Measurements from ENCODE around the gene NCAM2. TPM values are rescaled to one million over a fixed set of nuclear protein-coding genes. Genes with fewer than 3 reads are reported as not detected.
A peak's percentile ranks its signal among the peaks of the same experiment; 100 is the strongest.

The NCAM2 gene
- total RNA-seq, 1 experiment from 2014 or later, result 2.4 TPM

DNA sequence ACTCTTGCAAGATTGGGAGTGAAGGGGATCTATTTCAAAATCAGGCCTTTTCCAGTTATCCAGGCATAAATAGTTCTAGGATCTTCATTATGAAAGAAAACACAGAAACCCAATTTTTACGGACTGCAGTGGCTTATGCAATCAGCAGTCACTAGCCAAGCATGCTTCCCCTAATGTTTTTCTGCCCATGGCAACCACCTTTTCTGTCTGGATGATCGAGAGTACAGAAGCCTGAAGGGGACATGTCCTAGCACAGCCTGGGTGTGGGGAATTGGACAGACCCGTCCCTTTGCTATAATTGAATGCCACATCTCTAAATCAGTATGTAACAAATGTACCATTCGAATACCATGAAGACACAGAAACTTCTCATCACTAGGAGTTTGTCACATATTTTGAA, 29.8 kb upstream of the NCAM2 start:
- Histone ChIP-seq H4K20me1 (ENCODE audit: low read length) (no peaks in the 10 kb centered on the region), H3K36me3 (ENCODE audit: low read depth, low read length) (no peaks in the 10 kb centered on the region), H3K4me1 (ENCODE audit: insufficient read depth, low read length) (no peaks in the 10 kb centered on the region), H3F3A (ENCODE audit: low read length, unreplicated experiment) (no peaks in the 10 kb centered on the region), H3K4me2 (ENCODE audit: low read length) (peak overlapping the region; percentile 9; the same call in 1 of the 2 replicates), H3K9ac (ENCODE audit: low read length) (no peak overlapping the region), H3K9me2 (replicated peaks; ENCODE audit: low read length) (no peaks in the 10 kb centered on the region), H3K79me2 (ENCODE audit: low read length) (no peaks in the 10 kb centered on the region), H3K27me3 (ENCODE audit: low read length) (no peaks in the 10 kb centered on the region), H3K9me3 (ENCODE audit: low read length) (no peaks in the 10 kb centered on the region), H3K4me3 (ENCODE audit: low read length) (no peak overlapping the region), H3K27ac (ENCODE audit: low read length) (no peak overlapping the region), H2AFZ (ENCODE audit: low read length) (peak overlapping the region; percentile 4; the same call in 1 of the 2 replicates)
- intact Hi-C loops (cut with micrococcal nuclease), result no loop called here
- DNase-seq (no peak), ATAC-seq (no peak)
- POLR2A ChIA-PET (ENCODE audit: unreplicated experiment), result interaction anchor here (0.7 kb wide), 1 partner anchor 10 kb away, joined by 7 read pairs; no protein-coding TSS in a partner anchor
- BruUV-seq (replicated peaks), result no TSS peak
- CTCF ChIA-PET, result no interaction called here
- TF ChIP-seq EZH2 (IDR thresholded peaks at IDR 0.05; ENCODE audit: low read length, unreplicated experiment), result no peak

DNA sequence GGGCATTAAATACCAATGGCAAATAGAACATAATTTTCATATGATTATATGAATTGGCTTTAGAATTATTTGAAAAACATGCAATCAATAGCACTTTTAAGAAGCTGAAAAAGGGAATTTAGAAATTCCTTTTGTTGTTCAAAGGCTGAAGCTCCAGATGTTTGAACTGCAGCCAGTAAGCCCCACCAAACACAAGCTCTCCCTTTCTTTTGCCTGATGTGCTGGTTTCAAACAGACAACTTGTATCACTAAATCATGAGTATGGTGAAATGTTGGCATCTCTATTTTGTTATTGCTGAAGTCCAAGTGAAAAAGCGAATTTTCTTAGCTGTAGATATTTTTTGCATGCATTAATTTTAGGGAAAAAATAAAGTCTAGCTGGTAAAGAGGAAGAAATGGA, 27.5 kb upstream of the NCAM2 start:
- H4K20me1 ChIP-seq (ENCODE audit: low read length), result no peaks in the 10 kb centered on the region
- POLR2A ChIA-PET (ENCODE audit: unreplicated experiment), result no interaction called here
- H3K4me1 ChIP-seq (ENCODE audit: insufficient read depth, low read length), result no peaks in the 10 kb centered on the region
- no peaks in the 10 kb centered on the region for H3K27me3 ChIP-seq (ENCODE audit: low read length)
- no TSS peak for BruUV-seq (replicated peaks)
- H3K9me2 ChIP-seq (replicated peaks; ENCODE audit: low read length), result no peaks in the 10 kb centered on the region
- H3K9ac ChIP-seq (ENCODE audit: low read length), result no peak overlapping the region
- intact Hi-C loops (cut with micrococcal nuclease), result no loop called here
- no peak for ATAC-seq
- H3K27ac ChIP-seq (ENCODE audit: low read length), result no peak overlapping the region
- DNase-seq, result no peak
- no peak overlapping the region for H3K4me3 ChIP-seq (ENCODE audit: low read length)
- no peaks in the 10 kb centered on the region for H3K9me3 ChIP-seq (ENCODE audit: low read length)
- no peak overlapping the region for H2AFZ ChIP-seq (ENCODE audit: low read length)
- TF ChIP-seq, protein P1, sequence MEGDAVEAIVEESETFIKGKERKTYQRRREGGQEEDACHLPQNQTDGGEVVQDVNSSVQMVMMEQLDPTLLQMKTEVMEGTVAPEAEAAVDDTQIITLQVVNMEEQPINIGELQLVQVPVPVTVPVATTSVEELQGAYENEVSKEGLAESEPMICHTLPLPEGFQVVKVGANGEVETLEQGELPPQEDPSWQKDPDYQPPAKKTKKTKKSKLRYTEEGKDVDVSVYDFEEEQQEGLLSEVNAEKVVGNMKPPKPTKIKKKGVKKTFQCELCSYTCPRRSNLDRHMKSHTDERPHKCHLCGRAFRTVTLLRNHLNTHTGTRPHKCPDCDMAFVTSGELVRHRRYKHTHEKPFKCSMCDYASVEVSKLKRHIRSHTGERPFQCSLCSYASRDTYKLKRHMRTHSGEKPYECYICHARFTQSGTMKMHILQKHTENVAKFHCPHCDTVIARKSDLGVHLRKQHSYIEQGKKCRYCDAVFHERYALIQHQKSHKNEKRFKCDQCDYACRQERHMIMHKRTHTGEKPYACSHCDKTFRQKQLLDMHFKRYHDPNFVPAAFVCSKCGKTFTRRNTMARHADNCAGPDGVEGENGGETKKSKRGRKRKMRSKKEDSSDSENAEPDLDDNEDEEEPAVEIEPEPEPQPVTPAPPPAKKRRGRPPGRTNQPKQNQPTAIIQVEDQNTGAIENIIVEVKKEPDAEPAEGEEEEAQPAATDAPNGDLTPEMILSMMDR (conservative IDR thresholded peaks at IDR 0.05; ENCODE audit: low read depth, low read length), result no peak
- TF ChIP-seq EZH2phosphoT487 (IDR thresholded peaks at IDR 0.05; ENCODE audit: borderline replicate concordance, low read length) (no peak), EZH2 (IDR thresholded peaks at IDR 0.05; ENCODE audit: low read length, unreplicated experiment) (no peak)
- CTCF ChIA-PET, result interaction anchor here (0.7 to 1.0 kb wide), 2 partner anchors 27 to 1793 kb away, joined by 3 to 6 read pairs; partner anchors contain the start of gene NCAM2
- H3K36me3 ChIP-seq (ENCODE audit: low read depth, low read length), result no peaks in the 10 kb centered on the region
- H3K79me2 ChIP-seq (ENCODE audit: low read length), result no peaks in the 10 kb centered on the region
- H3K4me2 ChIP-seq (ENCODE audit: low read length), result no peak overlapping the region
- H3F3A ChIP-seq (ENCODE audit: low read length, unreplicated experiment), result no peaks in the 10 kb centered on the region

DNA sequence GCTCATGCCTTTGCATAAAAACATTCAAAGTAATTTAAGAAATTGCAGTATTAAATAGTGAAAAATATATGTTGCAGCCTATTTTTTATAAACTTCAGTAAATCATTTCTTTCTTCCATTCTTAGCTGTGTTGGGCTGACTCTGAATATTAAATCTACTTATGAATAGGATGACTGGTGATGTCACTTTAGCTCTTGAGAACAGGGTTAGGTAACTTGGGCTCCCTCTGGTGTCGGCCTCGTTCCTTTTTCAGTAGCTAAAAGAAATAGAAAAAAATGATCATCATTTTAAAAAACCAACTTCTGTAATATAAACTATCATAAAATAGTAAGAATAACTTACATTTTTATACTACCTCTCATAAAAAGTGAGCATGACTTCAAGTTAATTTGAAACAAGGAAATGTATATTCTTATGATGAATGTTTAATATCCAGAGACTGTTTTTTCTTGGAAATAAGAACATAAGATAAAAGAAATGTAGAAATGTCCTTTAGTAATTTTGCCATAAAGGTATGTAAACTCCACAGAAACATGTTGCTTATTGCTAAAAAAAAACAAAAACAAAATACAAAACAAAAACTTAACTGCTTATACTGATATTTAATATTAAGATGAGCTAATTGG, 26.8 kb upstream of the NCAM2 start:
- H3K9me3 ChIP-seq (ENCODE audit: low read length), result no peaks in the 10 kb centered on the region
- no peaks in the 10 kb centered on the region for H3K79me2 ChIP-seq (ENCODE audit: low read length)
- H3F3A ChIP-seq (ENCODE audit: low read length, unreplicated experiment), result no peaks in the 10 kb centered on the region
- H3K36me3 ChIP-seq (ENCODE audit: low read depth, low read length), result no peaks in the 10 kb centered on the region
- CTCF ChIA-PET, result interaction anchor here (0.7 to 1.0 kb wide), 3 partner anchors 27 to 1792 kb away, joined by 3 to 6 read pairs (median 3); partner anchors contain the start of gene NCAM2
- ATAC-seq (peak; percentile 70), DNase-seq (peak; percentile 62)
- POLR2A ChIA-PET (ENCODE audit: unreplicated experiment), result no interaction called here
- H3K9me2 ChIP-seq (replicated peaks; ENCODE audit: low read length), result no peaks in the 10 kb centered on the region
- no peak overlapping the region for H2AFZ ChIP-seq (ENCODE audit: low read length)
- BruUV-seq (replicated peaks), result no TSS peak
- H3K27me3 ChIP-seq (ENCODE audit: low read length), result no peaks in the 10 kb centered on the region
- H4K20me1 ChIP-seq (ENCODE audit: low read length), result no peaks in the 10 kb centered on the region
- no peak overlapping the region for H3K4me2 ChIP-seq (ENCODE audit: low read length)
- H3K9ac ChIP-seq (ENCODE audit: low read length), result no peak overlapping the region
- intact Hi-C loops (cut with micrococcal nuclease), result no loop called here
- no peak for TF ChIP-seq EZH2phosphoT487 (IDR thresholded peaks at IDR 0.05; ENCODE audit: borderline replicate concordance, low read length)
- TF ChIP-seq, protein P1 (conservative IDR thresholded peaks at IDR 0.05; ENCODE audit: low read depth, low read length), result peak; percentile 72
- no peak for TF ChIP-seq EZH2 (IDR thresholded peaks at IDR 0.05; ENCODE audit: low read length, unreplicated experiment)
- H3K27ac ChIP-seq (ENCODE audit: low read length), result no peak overlapping the region
- H3K4me1 ChIP-seq (ENCODE audit: insufficient read depth, low read length), result no peaks in the 10 kb centered on the region
- no peak overlapping the region for H3K4me3 ChIP-seq (ENCODE audit: low read length)

Data from PC-3 (cell line).